OCI-LY7 (cell line): ENCODE results near the gene REXO1. TPM values are rescaled to one million over a fixed set of nuclear protein-coding genes. Genes with fewer than 3 reads are reported as not detected.

Experiments
- BruUV-seq: library from RNA; stranded (reverse); fragments of 400-500 nt; replicated peaks from 2 replicates; lab custom pipeline; 2021; lab: Mats Ljungman, UMichigan
- CTCF ChIA-PET: fragments of 300-600 bp; sonication (Branson Sonifier 250); formaldehyde crosslinking; loops from one replicate; lab custom pipeline; 2022; ENCODE audit warnings: antibody characterized with exemption; ENCODE audit not compliant: unreplicated experiment; lab: Charles Lee
- POLR2A ChIA-PET: fragments of 300-600 bp; sonication (Branson Sonifier 250); formaldehyde crosslinking; loops from one replicate; lab custom pipeline; 2022; ENCODE audit warnings: antibody characterized with exemption; lab: Charles Lee
- DNase-seq: peaks from one replicate; pipeline ENCODE4 v3.0.0-alpha.2; 2015; ENCODE audit warnings: low spot score
- H2AFZ ChIP-seq: fragments of 200-600 bp; sonication (generic), shearing (Covaris generic); 2 replicates; pipeline ENCODE4 v1.6.1; 2014; ENCODE audit warnings: mild to moderate bottlenecking, antibody characterized with exemption, low read length, moderate library complexity
- H3K27ac ChIP-seq: fragments of 200-600 bp; sonication (generic); 2 replicates; pipeline ENCODE4 v1.5.1; 2014; ENCODE audit warnings: mixed run types, low read depth, mild to moderate bottlenecking, moderate library complexity, low read length, inconsistent platforms; ENCODE audit not compliant: poor library complexity, severe bottlenecking
- H3K36me3 ChIP-seq: fragments of 200-600 bp; sonication (generic); 2 replicates; pipeline ENCODE4 v1.6.1; 2014; ENCODE audit warnings: mild to moderate bottlenecking, antibody characterized with exemption, low read length, moderate library complexity, mixed read lengths; ENCODE audit not compliant: insufficient read depth
- H3K4me1 ChIP-seq: fragments of 200-600 bp; sonication (generic); 2 replicates; pipeline ENCODE4 v1.5.1; 2014; ENCODE audit warnings: mild to moderate bottlenecking, low read length; ENCODE audit not compliant: insufficient read depth, poor library complexity, severe bottlenecking
- H3K4me2 ChIP-seq: fragments of 200-600 bp; sonication (generic); 2 replicates; pipeline ENCODE4 v1.6.1; 2014; ENCODE audit warnings: mild to moderate bottlenecking, low read length
- H3K4me3 ChIP-seq: fragments of 200-600 bp; sonication (generic); 2 replicates; pipeline ENCODE4 v1.5.1; 2014; ENCODE audit warnings: mild to moderate bottlenecking, low read depth, low read length; ENCODE audit not compliant: poor library complexity, severe bottlenecking
- H3K79me2 ChIP-seq: fragments of 200-600 bp; sonication (generic); 2 replicates; pipeline ENCODE4 v1.6.1; 2016; ENCODE audit warnings: low read depth, mild to moderate bottlenecking, low read length, moderate library complexity, mixed read lengths; ENCODE audit not compliant: insufficient read depth
- H3K9me2 ChIP-seq: fragments of 200-600 bp; sonication (generic); 2 replicates; pipeline ENCODE4 v1.6.1; 2016; ENCODE audit warnings: mild to moderate bottlenecking, low read length, mixed read lengths; ENCODE audit not compliant: insufficient read depth
- H3K9me3 ChIP-seq: fragments of 200-600 bp; sonication (generic); 2 replicates; pipeline ENCODE4 v1.6.1; 2014; ENCODE audit warnings: mild to moderate bottlenecking, mixed run types, low read length, mixed read lengths
- H4K20me1 ChIP-seq: fragments of 200-600 bp; sonication (generic); 2 replicates; pipeline ENCODE4 v1.6.1; 2014; ENCODE audit warnings: mild to moderate bottlenecking, antibody characterized with exemption, low read length, moderate library complexity, mixed read lengths; ENCODE audit not compliant: insufficient read depth
- CTCF ChIP-seq: fragments of 200-600 bp; sonication (generic); conservative IDR thresholded peaks from 2 replicates; pipeline ENCODE4 v1.5.1; 2014; ENCODE audit warnings: mild to moderate bottlenecking, antibody characterized with exemption, low read length, moderate library complexity, mixed read lengths
- EZH2phosphoT487 ChIP-seq: fragments of 200-600 bp; sonication (generic); IDR thresholded peaks from 2 replicates; pipeline ENCODE4 v1.6.1; 2018; ENCODE audit warnings: low read depth, borderline replicate concordance, mild to moderate bottlenecking, mixed run types, antibody characterized with exemption, low read length, moderate library complexity, mixed read lengths
- intact Hi-C: fragments of 100-400 bp; cut with micrococcal nuclease; formaldehyde crosslinking; loops from one replicate; pipeline ENCODE4 v1.10.0; 2022; ENCODE audit not compliant: unreplicated experiment
- total RNA-seq, 2 experiments: library from RNA; depleted of rRNA in 1 of 2; stranded (reverse); fragments of >200 nt in 1 of 2; shearing (Covaris generic) in 1 of 2; gene quantifications; 2 replicates each; pipeline ENCODE4 v1.2.3, GENCODE V29; 2014 to 2022

Gene REXO1
- total RNA-seq, 2 experiments from 2014 or later = 24.0 to 52.8 TPM

DNA sequence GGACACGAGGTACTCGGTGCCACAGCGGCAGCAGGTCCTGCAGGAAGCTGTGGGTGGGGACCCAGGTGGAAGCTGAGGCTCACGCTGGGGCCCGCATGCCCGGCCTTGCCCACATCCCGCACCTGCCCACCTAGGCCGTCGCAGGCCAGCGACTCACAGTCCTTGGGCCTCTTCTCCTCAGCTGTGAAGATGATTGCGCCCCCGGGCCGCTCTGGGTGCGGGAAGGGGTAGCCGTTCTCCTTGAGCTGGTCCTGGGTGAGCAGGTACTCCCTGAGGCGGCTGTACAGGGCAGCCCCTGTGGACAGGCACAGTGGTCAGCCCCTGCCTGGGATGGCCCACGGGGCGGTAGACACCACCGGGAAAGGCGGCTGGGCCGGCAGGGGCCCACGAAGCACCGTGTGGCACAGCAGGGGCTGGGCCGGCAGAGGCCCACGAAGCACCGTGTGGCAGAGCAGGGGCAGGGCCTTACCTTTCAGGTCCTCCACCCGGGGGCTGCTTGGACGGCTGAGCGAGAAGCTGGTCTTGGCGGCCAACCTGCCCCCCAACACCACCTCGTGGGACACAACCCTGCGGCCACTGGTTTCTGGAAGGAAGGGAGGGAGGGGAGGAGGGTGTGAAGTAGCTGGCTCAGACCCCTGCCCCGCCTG, 29.6 kb downstream of the REXO1 start:
- H4K20me1 ChIP-seq = no peaks in the 10 kb centered on the region

DNA sequence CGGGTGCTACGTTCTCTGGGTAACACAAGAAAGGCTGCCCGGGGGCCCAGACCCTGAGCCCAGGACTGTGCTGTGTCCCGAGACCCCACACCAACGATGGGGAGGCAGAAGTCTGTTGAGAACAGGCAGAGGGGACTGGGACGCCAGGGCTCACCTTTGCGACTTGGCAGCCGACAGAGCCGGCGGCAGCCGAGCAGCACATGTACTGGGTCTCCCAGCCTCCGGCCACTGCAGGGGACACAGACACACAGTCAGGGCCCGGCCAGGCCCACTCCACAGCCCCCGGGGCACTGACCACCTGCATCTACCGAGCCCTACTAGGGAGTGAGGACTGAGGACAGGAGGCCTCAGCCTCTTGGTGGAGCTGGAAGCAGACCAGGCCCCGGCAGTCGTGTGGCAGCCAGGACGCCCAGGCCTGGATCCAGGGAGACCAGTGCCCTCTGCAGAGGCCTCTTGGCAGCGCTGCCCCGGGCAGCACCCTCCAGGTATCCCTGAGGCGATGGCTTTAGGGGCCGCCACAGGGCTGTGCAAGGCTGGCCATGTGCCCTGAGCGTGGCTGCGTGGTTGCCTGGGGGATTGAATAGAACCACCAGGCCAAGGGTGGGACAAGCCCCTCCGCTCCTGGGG, 30.6 kb downstream of the REXO1 start:
- H3K36me3 ChIP-seq = peaks cover 71% of the 10 kb centered on the region
- H3K4me2 ChIP-seq = no peak overlapping the region

More for the DNA sequence above, 29.6 kb downstream of the REXO1 start:
- Histone ChIP-seq H3K27ac (no peak overlapping the region), H3K36me3 (peaks cover 80% of the 10 kb centered on the region), H3K4me2 (no peak overlapping the region), H3K9me3 (no peaks in the 10 kb centered on the region), H3K79me2 (no peaks in the 10 kb centered on the region), H3K9me2 (no peaks in the 10 kb centered on the region), H3K4me1 (peaks cover 1% of the 10 kb centered on the region), H3K4me3 (no peak overlapping the region), H2AFZ (no peak overlapping the region)
- no TSS peak for BruUV-seq
- DNase-seq = no peak
- intact Hi-C loops = no loop called here
- no peak for TF ChIP-seq CTCF
- TF ChIP-seq EZH2phosphoT487 = no peak
- ChIA-PET CTCF (no interaction called here), POLR2A (no interaction called here)

More for the DNA sequence above, 30.6 kb downstream of the REXO1 start:
- peaks cover 11% of the 10 kb centered on the region for H3K4me1 ChIP-seq
- DNase-seq = no peak
- no peak for TF ChIP-seq CTCF
- TF ChIP-seq EZH2phosphoT487 = no peak
- H4K20me1 ChIP-seq = no peaks in the 10 kb centered on the region
- ChIA-PET POLR2A (no interaction called here), CTCF (no interaction called here)
- H3K9me3 ChIP-seq = no peaks in the 10 kb centered on the region
- no TSS peak for BruUV-seq
- no peak overlapping the region for H3K4me3 ChIP-seq
- no peak overlapping the region for H3K27ac ChIP-seq
- H3K79me2 ChIP-seq = no peaks in the 10 kb centered on the region
- intact Hi-C loops = no loop called here
- H3K9me2 ChIP-seq = no peaks in the 10 kb centered on the region
- no peak overlapping the region for H2AFZ ChIP-seq
